ENCODE measurements around the gene SCNN1B.
"Not testable (repeated sequence)": the region's sequence is repeated elsewhere in the genome, so short reads cannot be mapped to it uniquely, and the experiment has no call there.

SCNN1B gene

DNA sequence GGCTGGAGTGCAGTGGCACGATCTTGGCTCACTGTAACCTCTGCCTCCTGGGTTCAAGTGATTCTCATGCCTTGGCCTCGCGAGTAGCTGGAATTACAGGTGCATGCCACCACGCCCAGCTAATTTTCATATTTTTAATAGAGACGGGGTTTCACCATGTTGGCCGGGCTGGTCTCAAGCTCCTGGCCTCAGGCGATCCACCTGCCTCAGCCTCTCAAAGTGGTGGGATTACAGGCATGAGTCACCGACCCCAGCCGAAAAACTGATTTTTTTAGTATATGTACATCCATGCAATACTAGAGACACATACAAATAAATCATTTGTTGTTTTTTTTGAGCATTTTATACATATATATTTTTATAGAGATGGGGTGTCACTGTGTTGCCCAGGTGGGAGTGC lies 79.6 kb downstream of the SCNN1B start:
- H3K27me3 Mint-ChIP-seq; H3K36me3 Mint-ChIP-seq (ENCODE audit: low read depth); H3K4me3 Mint-ChIP-seq; intact Hi-C loops (cut with micrococcal nuclease); H3K9me3 Mint-ChIP-seq; H3K27ac Mint-ChIP-seq; H3K4me1 Mint-ChIP-seq (ENCODE audit: low read depth): not testable (repeated sequence)

DNA sequence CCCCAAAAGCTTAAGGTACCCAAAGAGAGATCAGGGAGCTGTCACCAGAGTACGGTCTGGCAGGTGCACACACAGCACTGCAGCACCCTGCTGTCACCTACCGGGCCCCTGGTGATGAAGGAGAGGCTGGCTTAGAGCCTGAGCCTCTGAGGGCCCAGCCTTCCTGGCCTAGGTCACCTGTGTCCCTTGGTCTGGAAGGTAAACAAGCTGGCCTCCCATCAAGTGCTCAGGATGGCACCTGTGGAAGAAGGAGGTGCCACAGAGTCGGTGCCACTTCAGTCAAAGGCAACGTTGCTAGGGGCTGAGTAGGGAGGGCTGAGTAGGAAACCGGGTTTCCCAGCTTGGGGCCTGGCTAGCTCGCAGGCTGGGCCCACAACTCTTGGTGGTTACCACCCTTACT lies 80.2 kb downstream of the SCNN1B start:
- H3K4me1 Mint-ChIP-seq (ENCODE audit: low read depth) = no peaks in the 10 kb centered on the region
- no peak overlapping the region for H3K27ac Mint-ChIP-seq
- H3K9me3 Mint-ChIP-seq = no peaks in the 10 kb centered on the region
- H3K4me3 Mint-ChIP-seq = no peak overlapping the region
- H3K27me3 Mint-ChIP-seq = no peaks in the 10 kb centered on the region
- H3K36me3 Mint-ChIP-seq (ENCODE audit: low read depth) = no peaks in the 10 kb centered on the region
- intact Hi-C loops (cut with micrococcal nuclease) = no loop called here

DNA sequence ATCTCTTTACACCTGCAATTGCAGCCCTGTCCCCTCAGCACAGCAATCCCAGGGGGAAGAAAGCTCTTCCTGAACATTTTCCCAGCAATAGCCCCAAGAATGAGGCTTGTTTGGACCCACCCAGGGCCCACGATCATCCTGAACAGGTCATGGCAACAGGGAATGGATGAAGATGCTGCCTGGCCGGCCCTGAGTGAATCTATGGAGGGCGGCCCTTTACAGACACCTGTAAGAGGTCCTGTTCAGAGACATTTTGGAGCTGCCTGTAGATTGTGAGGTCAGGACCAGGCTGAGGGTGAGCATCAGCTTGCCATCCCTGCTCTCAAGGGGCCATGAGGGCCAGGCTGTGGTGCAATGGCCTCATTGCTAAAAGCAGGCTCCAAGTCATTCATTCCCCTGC lies 81.8 kb downstream of the SCNN1B start:
- intact Hi-C loops (cut with micrococcal nuclease) = no loop called here
- H3K36me3 Mint-ChIP-seq (ENCODE audit: low read depth) = peaks cover 16% of the 10 kb centered on the region
- no peaks in the 10 kb centered on the region for H3K9me3 Mint-ChIP-seq
- H3K4me3 Mint-ChIP-seq = no peak overlapping the region
- H3K27ac Mint-ChIP-seq = no peak overlapping the region
- no peaks in the 10 kb centered on the region for H3K4me1 Mint-ChIP-seq (ENCODE audit: low read depth)
- H3K27me3 Mint-ChIP-seq = no peaks in the 10 kb centered on the region

DNA sequence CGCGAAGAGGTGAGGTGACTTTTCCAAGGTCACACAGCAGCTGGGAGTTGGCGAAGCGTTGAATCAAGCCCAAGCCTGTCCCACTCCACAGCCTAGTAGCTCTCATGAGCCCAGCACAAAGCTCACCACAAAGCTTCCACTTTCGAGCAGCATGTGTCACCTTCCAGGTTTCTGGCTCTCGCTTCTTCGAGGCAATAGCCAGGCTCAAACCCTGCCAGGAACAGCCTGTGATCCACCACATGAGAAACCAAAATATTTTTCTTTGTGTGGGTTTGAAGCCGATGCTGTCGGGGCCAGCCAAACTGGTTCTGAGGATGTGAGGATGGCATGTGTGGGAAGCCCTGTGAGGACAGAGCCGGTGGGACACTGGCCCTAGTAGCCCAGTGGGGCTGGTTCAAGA lies 82.8 kb downstream of the SCNN1B start:
- Mint-ChIP-seq H3K27ac (no peak overlapping the region), H3K9me3 (no peaks in the 10 kb centered on the region), H3K27me3 (no peaks in the 10 kb centered on the region), H3K4me3 (no peak overlapping the region), H3K4me1 (ENCODE audit: low read depth) (no peaks in the 10 kb centered on the region), H3K36me3 (ENCODE audit: low read depth) (peaks cover 24% of the 10 kb centered on the region)
- intact Hi-C loops (cut with micrococcal nuclease) = no loop called here

- Mint-ChIP-seq H3K27ac (no peak overlapping the region), H3K9me3 (no peaks in the 10 kb centered on the region), H3K4me1 (ENCODE audit: low read depth) (no peaks in the 10 kb centered on the region), H3K36me3 (ENCODE audit: low read depth) (peaks cover 29% of the 10 kb centered on the region), H3K4me3 (no peak overlapping the region), H3K27me3 (no peaks in the 10 kb centered on the region)
- intact Hi-C loops (cut with micrococcal nuclease) = no loop called here
Measured at GRCh38 chr16:23385441-23385840, 83.3 kb downstream of the SCNN1B start.

- intact Hi-C loops (cut with micrococcal nuclease) = no loop called here
- H3K36me3 Mint-ChIP-seq (ENCODE audit: low read depth) = peaks cover 51% of the 10 kb centered on the region
- H3K4me1 Mint-ChIP-seq (ENCODE audit: low read depth) = no peaks in the 10 kb centered on the region
- H3K9me3 Mint-ChIP-seq = no peaks in the 10 kb centered on the region
- H3K27ac Mint-ChIP-seq = no peak overlapping the region
- H3K27me3 Mint-ChIP-seq = no peaks in the 10 kb centered on the region
- no peak overlapping the region for H3K4me3 Mint-ChIP-seq
Measured at GRCh38 chr16:23387666-23388065, 85.6 kb downstream of the SCNN1B start.

- H3K36me3 Mint-ChIP-seq (ENCODE audit: low read depth) = peaks cover 63% of the 10 kb centered on the region
- no peaks in the 10 kb centered on the region for H3K9me3 Mint-ChIP-seq
- H3K27me3 Mint-ChIP-seq = no peaks in the 10 kb centered on the region
- no peaks in the 10 kb centered on the region for H3K4me1 Mint-ChIP-seq (ENCODE audit: low read depth)
- H3K4me3 Mint-ChIP-seq = no peak overlapping the region
- intact Hi-C loops (cut with micrococcal nuclease) = no loop called here
- H3K27ac Mint-ChIP-seq = no peak overlapping the region
Measured at GRCh38 chr16:23388786-23389185, 86.7 kb downstream of the SCNN1B start.

DNA sequence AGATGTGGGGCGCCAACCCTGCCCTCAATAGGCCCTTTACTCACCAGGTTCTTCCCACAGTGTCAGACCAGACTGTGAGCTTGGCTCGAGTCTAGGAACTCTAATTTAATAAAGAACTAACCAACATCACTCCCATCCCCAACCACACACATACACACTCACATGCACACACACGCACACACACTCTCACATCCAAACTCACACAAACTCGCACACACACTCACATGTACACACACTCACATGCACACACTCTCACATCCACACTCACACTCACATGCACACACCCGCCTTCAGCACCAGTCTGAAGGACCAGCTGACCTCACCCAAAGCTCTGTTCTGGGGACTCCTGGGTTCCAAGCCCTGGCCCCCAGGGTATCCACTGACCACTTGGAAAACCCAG lies 87.1 kb downstream of the SCNN1B start:
- peaks cover 67% of the 10 kb centered on the region for H3K36me3 Mint-ChIP-seq (ENCODE audit: low read depth)
- intact Hi-C loops (cut with micrococcal nuclease) = no loop called here
- no peaks in the 10 kb centered on the region for H3K9me3 Mint-ChIP-seq
- no peaks in the 10 kb centered on the region for H3K27me3 Mint-ChIP-seq
- no peak overlapping the region for H3K4me3 Mint-ChIP-seq
- H3K27ac Mint-ChIP-seq = no peak overlapping the region
- no peaks in the 10 kb centered on the region for H3K4me1 Mint-ChIP-seq (ENCODE audit: low read depth)

- intact Hi-C loops (cut with micrococcal nuclease); H3K27ac Mint-ChIP-seq; H3K27me3 Mint-ChIP-seq; H3K4me1 Mint-ChIP-seq (ENCODE audit: low read depth); H3K9me3 Mint-ChIP-seq; H3K4me3 Mint-ChIP-seq: not testable (repeated sequence)
- peaks cover 74% of the 10 kb centered on the region for H3K36me3 Mint-ChIP-seq (ENCODE audit: low read depth)
Measured at GRCh38 chr16:23389936-23390335, 87.8 kb downstream of the SCNN1B start.

DNA sequence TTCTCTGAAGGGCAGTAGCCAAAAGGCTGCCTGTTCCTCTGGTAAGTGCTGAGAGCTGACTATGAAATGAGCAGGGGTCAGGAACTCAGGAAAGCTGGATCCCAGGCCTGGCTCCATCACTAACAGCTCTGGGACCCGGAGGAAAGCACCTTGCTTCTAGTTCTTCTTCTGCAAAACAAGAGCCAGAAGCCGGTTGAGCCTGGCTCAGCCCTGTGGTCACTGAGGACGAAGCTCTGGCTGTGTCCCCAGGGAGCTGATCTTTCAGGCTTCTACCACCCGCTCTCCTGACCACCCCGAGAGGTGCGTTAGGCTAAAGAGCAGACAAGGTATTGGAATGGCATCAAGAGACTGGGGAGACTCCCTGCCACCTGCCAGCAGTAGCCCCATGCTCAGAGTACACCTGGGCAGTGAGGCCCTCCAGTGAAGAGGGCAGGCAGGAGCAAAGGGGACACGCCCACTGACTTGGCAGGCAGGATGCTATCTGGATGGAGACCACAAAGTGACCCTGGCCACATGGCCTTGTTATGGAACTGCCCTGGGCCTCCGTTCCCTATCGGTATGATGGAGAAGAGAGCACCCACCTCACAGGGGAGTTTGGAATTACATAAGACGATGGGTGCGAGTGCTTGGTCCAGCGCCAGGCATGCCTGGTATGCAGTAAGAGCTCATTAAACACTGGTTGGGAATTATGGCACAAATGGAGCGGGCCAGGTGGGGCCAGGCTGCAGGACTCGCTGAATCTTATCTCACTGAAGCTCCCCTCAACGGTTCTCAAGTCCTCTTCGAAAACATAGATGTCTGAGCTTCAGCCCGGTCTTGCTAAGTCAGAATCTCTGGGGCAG lies 89.5 kb downstream of the SCNN1B start:
- Mint-ChIP-seq H3K4me3 (no peak overlapping the region), H3K4me1 (ENCODE audit: low read depth) (no peaks in the 10 kb centered on the region), H3K9me3 (no peaks in the 10 kb centered on the region), H3K27ac (no peak overlapping the region), H3K27me3 (no peaks in the 10 kb centered on the region), H3K36me3 (ENCODE audit: low read depth) (peaks cover 91% of the 10 kb centered on the region)
- intact Hi-C loops (cut with micrococcal nuclease) = no loop called here

- peaks cover 97% of the 10 kb centered on the region for H3K36me3 Mint-ChIP-seq (ENCODE audit: low read depth)
Measured at GRCh38 chr16:23392223-23392600, 90.1 kb downstream of the SCNN1B start.

GRCh38 chr16:23394141-23394831 lies 92.2 kb downstream of the SCNN1B start:
- no peaks in the 10 kb centered on the region for H3K4me1 Mint-ChIP-seq (ENCODE audit: low read depth)
- no peak overlapping the region for H3K4me3 Mint-ChIP-seq
- no peak overlapping the region for H3K27ac Mint-ChIP-seq
- no peaks in the 10 kb centered on the region for H3K9me3 Mint-ChIP-seq
- no peaks in the 10 kb centered on the region for H3K27me3 Mint-ChIP-seq
- intact Hi-C loops (cut with micrococcal nuclease) = no loop called here
- H3K36me3 Mint-ChIP-seq (ENCODE audit: low read depth) = peaks cover 98% of the 10 kb centered on the region

More at GRCh38 chr16:23392223-23392600, 90.1 kb downstream of the SCNN1B start:
- Mint-ChIP-seq H3K4me1 (ENCODE audit: low read depth) (no peaks in the 10 kb centered on the region), H3K9me3 (no peaks in the 10 kb centered on the region), H3K27ac (no peak overlapping the region), H3K4me3 (no peak overlapping the region), H3K27me3 (no peaks in the 10 kb centered on the region)
- intact Hi-C loops (cut with micrococcal nuclease) = no loop called here

- intact Hi-C loops (cut with micrococcal nuclease) = no loop called here
- no peak overlapping the region for H3K4me3 Mint-ChIP-seq
- H3K36me3 Mint-ChIP-seq (ENCODE audit: low read depth) = peaks cover 100% of the 10 kb centered on the region
- H3K27me3 Mint-ChIP-seq = no peaks in the 10 kb centered on the region
- no peak overlapping the region for H3K27ac Mint-ChIP-seq
- H3K9me3 Mint-ChIP-seq = no peaks in the 10 kb centered on the region
- H3K4me1 Mint-ChIP-seq (ENCODE audit: low read depth) = no peaks in the 10 kb centered on the region
Measured at GRCh38 chr16:23395732-23396131, 93.6 kb downstream of the SCNN1B start.

GRCh38 chr16:23397464-23397863 lies 95.4 kb downstream of the SCNN1B start:
- no peaks in the 10 kb centered on the region for H3K9me3 Mint-ChIP-seq
- no peaks in the 10 kb centered on the region for H3K4me1 Mint-ChIP-seq (ENCODE audit: low read depth)
- H3K4me3 Mint-ChIP-seq = no peak overlapping the region
- intact Hi-C loops (cut with micrococcal nuclease) = no loop called here
- H3K36me3 Mint-ChIP-seq (ENCODE audit: low read depth) = peaks cover 97% of the 10 kb centered on the region
- no peaks in the 10 kb centered on the region for H3K27me3 Mint-ChIP-seq
- no peak overlapping the region for H3K27ac Mint-ChIP-seq
